ENCODE measurements around the gene RAF1.
A peak's percentile ranks its signal among the peaks of the same experiment; 100 is the strongest.
"Not testable (repeated sequence)": the region's sequence is repeated elsewhere in the genome, so short reads cannot be mapped to it uniquely, and the experiment has no call there.

RAF1 gene

DNA sequence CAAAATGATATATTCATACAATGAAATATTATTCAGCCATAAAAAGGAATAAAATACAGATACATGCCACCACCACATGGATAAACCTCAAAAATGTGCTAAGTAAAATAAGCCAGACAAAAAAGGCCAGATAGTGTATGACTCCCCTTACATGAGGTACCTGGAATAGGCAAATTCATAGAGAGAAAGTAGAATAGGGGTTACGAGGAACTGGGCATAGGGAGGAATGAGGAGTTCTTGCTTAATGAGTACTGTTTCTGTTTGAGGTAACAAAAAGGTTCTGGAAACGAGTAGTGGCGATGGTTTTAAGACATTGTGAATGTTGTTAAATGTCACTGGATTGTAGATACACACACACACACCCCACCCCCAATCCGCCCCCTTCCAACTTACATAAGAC, 8.2 kb downstream of the RAF1 start:
- no peak for DNase-seq (ENCODE audit: insufficient read length)
- TF ChIP-seq TAF1 (IDR thresholded peaks at IDR 0.05; ENCODE audit: borderline replicate concordance, low read depth, low read length), result no peak
- no peak for TF ChIP-seq POLR2A (IDR thresholded peaks at IDR 0.05; ENCODE audit: low read depth, low read length)
- no peak for TF ChIP-seq POLR2AphosphoS5 (IDR thresholded peaks at IDR 0.05; ENCODE audit: low read depth, low read length)
- FAIRE-seq, result no peak

DNA sequence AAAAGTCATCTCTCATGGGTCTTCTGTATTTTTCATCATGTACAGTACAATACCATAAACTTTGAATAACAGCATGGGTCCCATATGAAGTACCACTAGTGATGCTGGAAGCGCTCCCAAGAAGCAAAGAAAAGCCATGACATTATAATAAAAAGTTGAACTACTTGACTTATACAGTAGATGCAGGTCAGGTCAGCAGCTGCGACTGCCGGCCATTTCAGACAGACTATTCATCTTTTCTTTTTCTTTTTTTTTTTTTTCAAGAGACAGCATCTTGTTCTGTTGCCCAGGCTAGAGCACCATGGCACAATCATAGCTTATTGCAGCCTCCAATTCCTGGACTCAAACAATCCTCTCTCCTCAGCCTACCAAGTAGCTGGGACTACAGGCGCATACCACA, 10.2 kb downstream of the RAF1 start:
- TF ChIP-seq TAF1 (IDR thresholded peaks at IDR 0.05; ENCODE audit: borderline replicate concordance, low read depth, low read length), result no peak
- no peak for TF ChIP-seq POLR2A (IDR thresholded peaks at IDR 0.05; ENCODE audit: low read depth, low read length)
- no peak for TF ChIP-seq POLR2AphosphoS5 (IDR thresholded peaks at IDR 0.05; ENCODE audit: low read depth, low read length)
- no peak for FAIRE-seq

DNA sequence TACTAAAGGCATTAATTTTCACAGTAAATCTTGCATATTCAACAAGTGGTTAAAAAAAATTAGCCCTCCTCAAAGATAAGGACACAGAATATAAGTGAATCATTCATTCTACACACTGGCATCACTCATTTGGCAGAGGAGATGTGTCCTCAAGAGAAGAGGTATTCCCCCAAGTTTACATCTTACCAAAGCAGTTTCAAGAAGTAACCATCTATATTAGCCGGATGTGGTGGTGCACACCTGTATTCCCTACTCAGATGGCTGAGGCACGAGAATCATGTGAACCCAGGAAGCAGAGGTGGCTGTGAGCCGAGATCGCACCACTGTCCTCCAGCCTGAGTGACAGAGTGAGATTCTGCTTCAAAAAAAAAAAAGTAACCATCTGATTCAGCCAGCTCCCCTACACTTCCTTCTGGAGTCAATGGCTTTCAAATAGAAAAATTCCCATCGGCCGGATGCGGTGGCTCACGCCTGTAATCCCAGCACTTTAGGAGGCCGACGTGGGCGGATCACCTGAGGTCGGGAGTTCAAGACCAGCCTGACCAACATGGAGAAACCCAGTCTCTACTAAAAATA, 15.4 kb downstream of the RAF1 start:
- no peak for DNase-seq (ENCODE audit: insufficient read length)
- FAIRE-seq, result peak; percentile 90
- TF ChIP-seq POLR2AphosphoS5 (IDR thresholded peaks at IDR 0.05; ENCODE audit: low read depth, low read length) (no peak), POLR2A (IDR thresholded peaks at IDR 0.05; ENCODE audit: low read depth, low read length) (no peak), TAF1 (IDR thresholded peaks at IDR 0.05; ENCODE audit: borderline replicate concordance, low read depth, low read length) (no peak)

More for the DNA sequence above, 10.2 kb downstream of the RAF1 start:
- DNase-seq (ENCODE audit: insufficient read length), result no peak

DNA sequence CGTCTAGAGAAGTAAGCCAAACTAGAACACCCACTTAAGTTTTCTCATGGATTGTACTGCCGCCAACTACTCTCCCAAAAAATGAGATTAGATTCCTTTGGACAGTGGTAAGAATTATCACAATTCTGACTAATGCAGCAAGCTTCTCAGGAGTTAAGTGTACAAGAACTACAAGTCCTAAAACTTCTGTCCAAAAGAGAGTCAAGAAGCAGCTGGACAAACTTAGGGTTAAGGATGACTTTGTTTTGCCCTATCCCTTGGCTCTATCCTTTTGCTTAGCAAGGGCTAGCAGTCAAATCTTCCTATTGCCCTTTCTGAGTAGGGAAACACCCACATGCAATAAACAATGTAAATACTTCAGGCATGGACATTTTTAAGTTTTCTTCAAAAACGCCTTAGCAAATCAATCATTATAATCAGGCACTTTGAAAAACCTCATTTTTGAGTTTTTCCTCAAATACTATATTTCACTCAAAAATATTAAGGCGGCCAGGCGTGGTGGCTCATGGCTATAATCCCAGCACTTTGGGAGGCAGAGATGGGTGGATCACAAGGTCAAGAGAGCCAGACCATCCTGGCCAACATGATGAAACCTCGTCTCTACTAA, 19.5 kb downstream of the RAF1 start:
- FAIRE-seq, result no peak

DNA sequence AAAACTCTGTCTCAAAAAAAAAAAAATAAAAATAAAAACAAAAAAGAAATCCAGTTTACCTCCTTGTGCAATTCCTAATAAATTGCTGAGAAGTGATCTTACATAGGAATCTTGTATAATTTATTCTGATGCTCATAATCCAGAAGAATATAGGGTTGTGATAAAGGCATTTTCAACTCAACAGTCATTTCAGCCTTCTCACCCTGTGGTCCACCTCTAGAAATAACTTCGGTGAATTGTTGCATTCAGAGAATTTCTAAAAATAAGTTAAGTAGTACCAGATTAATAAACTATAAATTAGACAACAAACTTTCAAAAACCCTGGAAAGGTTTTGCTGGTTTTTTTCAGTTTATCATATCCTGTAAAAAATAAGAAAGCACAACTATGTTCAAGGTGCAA, 20.2 kb downstream of the RAF1 start:
- DNase-seq (ENCODE audit: insufficient read length), result no peak
- no peak for FAIRE-seq
- no peak for TF ChIP-seq POLR2A (IDR thresholded peaks at IDR 0.05; ENCODE audit: low read depth, low read length)
- TF ChIP-seq POLR2AphosphoS5 (IDR thresholded peaks at IDR 0.05; ENCODE audit: low read depth, low read length), result no peak
- no peak for TF ChIP-seq TAF1 (IDR thresholded peaks at IDR 0.05; ENCODE audit: borderline replicate concordance, low read depth, low read length)

More for the DNA sequence above, 19.5 kb downstream of the RAF1 start:
- TF ChIP-seq TAF1 (IDR thresholded peaks at IDR 0.05; ENCODE audit: borderline replicate concordance, low read depth, low read length) (no peak), POLR2A (IDR thresholded peaks at IDR 0.05; ENCODE audit: low read depth, low read length) (no peak), POLR2AphosphoS5 (IDR thresholded peaks at IDR 0.05; ENCODE audit: low read depth, low read length) (no peak)
- no peak for DNase-seq (ENCODE audit: insufficient read length)

DNA sequence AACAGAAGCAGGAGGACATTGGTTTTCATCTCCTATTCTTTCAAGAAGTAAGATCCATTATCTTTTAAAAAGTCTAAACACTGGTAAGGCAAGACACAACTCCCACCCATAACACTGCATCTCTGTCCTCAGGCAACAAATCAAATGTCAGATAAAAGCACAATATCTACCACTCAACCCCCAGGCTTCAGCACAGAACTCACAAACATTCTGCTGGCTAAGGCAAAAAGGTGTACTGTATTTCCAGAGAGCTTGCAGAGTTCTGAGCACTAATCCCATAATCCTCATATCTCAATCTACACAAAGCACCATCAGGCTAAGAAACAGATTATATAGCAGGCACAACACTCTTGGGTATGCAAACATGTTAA, 20.9 kb downstream of the RAF1 start:
- no peak for DNase-seq (ENCODE audit: insufficient read length)
- no peak for FAIRE-seq
- TF ChIP-seq POLR2A (IDR thresholded peaks at IDR 0.05; ENCODE audit: low read depth, low read length) (no peak), POLR2AphosphoS5 (IDR thresholded peaks at IDR 0.05; ENCODE audit: low read depth, low read length) (no peak), TAF1 (IDR thresholded peaks at IDR 0.05; ENCODE audit: borderline replicate concordance, low read depth, low read length) (no peak)

DNA sequence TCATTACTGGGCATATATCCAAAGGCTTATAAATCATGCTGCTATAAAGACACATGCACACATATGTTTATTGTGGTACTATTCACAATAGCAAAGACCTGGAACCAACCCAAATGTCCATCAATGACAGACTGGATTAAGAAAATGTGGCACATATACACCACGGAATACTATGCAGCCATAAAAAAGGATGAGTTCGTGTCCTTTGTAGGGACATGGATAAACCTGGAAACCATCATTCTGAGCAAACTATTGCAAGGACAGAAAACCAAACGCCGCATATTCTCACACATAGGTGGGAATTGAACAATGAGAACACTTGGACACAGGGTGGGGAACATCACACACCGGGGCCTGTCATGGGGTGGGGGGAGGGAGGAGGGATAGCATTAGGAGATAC, 23.1 kb downstream of the RAF1 start:
- DNase-seq (ENCODE audit: insufficient read length); FAIRE-seq: not testable (repeated sequence)

DNA sequence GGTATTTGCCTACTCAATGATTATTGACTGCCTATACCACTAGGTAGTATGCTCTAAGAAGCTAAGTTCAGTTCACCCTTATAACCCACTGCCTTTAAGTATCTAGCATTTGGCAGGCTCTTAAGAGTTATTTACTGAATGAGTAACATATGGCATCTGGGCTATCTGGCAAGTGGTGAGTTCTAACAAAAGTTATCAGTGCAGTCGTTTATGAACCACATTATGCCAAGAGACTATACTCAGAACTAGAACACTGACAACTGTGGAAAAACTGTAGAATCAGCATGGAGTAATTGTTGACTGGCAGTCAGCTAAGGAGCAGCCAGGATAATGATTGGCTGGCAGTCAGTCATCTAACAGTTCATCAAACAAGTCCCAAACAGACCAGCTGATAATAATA, 25.8 kb downstream of the RAF1 start:
- no peak for DNase-seq (ENCODE audit: insufficient read length)
- TF ChIP-seq POLR2A (IDR thresholded peaks at IDR 0.05; ENCODE audit: low read depth, low read length), result no peak
- no peak for FAIRE-seq

DNA sequence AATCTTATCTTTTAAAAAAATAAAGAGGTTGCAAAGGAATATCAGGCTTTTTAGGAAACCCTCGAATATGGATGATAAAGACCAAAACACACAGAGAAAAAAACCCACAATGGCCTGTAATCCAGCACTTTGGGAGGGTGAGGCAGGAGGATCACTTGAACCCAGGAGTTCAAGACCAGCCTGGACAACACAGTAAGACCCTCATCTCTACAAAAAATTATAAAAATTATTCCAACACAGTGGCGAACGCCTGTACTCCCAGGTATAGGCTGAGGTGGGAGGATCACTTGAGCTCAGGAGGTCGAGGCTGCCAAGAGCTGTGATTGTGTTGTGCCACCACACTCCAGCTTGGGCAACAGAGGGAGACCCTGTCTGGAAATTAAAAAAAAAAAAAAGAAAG, 30.8 kb downstream of the RAF1 start:
- TF ChIP-seq TAF1 (IDR thresholded peaks at IDR 0.05; ENCODE audit: borderline replicate concordance, low read depth, low read length) (no peak), POLR2AphosphoS5 (IDR thresholded peaks at IDR 0.05; ENCODE audit: low read depth, low read length) (no peak), POLR2A (IDR thresholded peaks at IDR 0.05; ENCODE audit: low read depth, low read length) (no peak)
- no peak for FAIRE-seq
- DNase-seq (ENCODE audit: insufficient read length), result no peak

DNA sequence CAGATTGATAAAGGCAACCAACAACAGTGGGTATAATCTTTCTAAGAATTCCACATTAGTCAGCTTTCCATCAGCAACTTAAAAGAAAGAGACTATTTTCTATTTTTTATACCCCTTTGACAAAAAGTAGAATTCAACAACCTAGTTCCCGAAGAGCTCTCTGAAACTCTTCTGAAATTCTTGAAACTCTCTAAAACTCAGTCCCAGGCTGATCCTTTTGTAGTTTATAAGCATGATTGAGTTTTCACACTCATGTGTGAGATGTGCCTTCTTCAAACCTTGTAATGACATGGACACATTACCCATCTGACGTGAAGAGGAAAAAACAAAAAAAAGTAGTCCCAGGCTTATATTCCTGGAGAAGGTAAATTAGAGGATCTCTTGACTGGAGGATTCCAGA, 31.4 kb downstream of the RAF1 start:
- no peak for TF ChIP-seq POLR2A (IDR thresholded peaks at IDR 0.05; ENCODE audit: low read depth, low read length)
- no peak for TF ChIP-seq TAF1 (IDR thresholded peaks at IDR 0.05; ENCODE audit: borderline replicate concordance, low read depth, low read length)
- no peak for TF ChIP-seq POLR2AphosphoS5 (IDR thresholded peaks at IDR 0.05; ENCODE audit: low read depth, low read length)
- FAIRE-seq (no peak), DNase-seq (ENCODE audit: insufficient read length) (no peak)

DNA sequence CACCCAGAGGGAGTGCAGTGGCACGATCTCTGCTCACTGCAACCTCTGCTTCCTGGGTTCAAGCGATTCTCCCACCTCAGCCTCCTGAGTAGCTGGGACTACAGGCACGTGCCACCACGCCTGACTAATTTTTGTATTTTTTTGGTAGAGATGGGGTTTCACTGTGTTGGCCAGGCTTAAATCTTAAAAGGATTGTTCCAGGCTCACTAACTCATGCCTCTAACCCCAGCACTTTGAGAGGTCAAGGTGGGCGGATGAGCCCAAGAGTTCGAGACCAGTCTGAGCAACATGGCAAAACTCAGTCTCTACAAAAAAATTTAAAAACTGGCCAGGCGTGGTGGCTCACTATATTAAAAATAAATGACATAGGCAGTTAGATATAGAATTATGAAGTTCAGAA, 33.1 kb downstream of the RAF1 start:
- FAIRE-seq; DNase-seq (ENCODE audit: insufficient read length): not testable (repeated sequence)

DNA sequence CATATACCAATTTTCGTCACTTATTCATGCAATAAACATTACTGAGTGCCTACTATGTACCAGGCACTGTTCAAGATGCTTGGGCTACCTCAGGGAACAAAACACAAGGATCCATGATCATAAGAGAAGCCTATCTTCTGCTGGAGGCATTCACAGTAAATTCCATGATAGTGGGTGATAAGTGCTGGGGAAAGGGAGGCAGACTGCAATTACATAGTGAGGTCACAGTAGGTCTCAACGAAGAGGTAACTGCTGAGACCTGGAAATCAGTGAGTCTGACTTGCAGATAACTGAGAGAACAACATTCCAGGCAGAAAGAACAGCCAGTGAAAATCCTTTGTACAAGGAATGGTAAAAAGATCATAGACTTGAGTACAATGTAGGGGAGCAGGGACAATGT, 33.6 kb downstream of the RAF1 start:
- DNase-seq (ENCODE audit: insufficient read length), result no peak
- no peak for FAIRE-seq
- TF ChIP-seq POLR2AphosphoS5 (IDR thresholded peaks at IDR 0.05; ENCODE audit: low read depth, low read length) (no peak), POLR2A (IDR thresholded peaks at IDR 0.05; ENCODE audit: low read depth, low read length) (no peak), TAF1 (IDR thresholded peaks at IDR 0.05; ENCODE audit: borderline replicate concordance, low read depth, low read length) (no peak)

DNA sequence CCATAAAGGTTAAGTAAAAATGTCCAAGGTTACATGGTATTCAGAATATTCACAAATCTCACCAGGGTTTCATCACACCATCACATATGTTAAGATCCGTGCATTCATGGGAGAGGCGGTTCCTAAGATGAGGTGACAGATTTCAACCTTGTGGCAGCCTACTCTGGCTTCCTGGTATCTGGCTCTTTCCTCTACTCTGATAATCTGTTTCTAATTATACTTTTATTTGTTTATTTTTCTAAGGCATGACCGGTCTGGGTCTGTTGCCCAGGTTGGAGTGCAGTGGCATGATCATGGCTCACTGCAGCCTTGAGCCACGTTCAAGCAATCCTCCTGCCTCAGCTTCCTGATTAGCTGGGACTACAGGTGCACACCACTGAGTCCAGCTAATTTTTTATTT, 34.4 kb downstream of the RAF1 start:
- FAIRE-seq (no peak), DNase-seq (ENCODE audit: insufficient read length) (no peak)
- TF ChIP-seq TAF1 (IDR thresholded peaks at IDR 0.05; ENCODE audit: borderline replicate concordance, low read depth, low read length) (no peak), POLR2AphosphoS5 (IDR thresholded peaks at IDR 0.05; ENCODE audit: low read depth, low read length) (no peak), POLR2A (IDR thresholded peaks at IDR 0.05; ENCODE audit: low read depth, low read length) (no peak)
